GM21526 (cell line): ENCODE data around the gene RAB1A.

Source experiments
- ATAC-seq: cut with Tn5 transposase; IDR thresholded peaks from one replicate; pipeline ENCODE4 v1.9.1; 2021; ENCODE audit warnings: moderate library complexity; ENCODE audit not compliant: unreplicated experiment, low FRiP score

The RAB1A gene

DNA sequence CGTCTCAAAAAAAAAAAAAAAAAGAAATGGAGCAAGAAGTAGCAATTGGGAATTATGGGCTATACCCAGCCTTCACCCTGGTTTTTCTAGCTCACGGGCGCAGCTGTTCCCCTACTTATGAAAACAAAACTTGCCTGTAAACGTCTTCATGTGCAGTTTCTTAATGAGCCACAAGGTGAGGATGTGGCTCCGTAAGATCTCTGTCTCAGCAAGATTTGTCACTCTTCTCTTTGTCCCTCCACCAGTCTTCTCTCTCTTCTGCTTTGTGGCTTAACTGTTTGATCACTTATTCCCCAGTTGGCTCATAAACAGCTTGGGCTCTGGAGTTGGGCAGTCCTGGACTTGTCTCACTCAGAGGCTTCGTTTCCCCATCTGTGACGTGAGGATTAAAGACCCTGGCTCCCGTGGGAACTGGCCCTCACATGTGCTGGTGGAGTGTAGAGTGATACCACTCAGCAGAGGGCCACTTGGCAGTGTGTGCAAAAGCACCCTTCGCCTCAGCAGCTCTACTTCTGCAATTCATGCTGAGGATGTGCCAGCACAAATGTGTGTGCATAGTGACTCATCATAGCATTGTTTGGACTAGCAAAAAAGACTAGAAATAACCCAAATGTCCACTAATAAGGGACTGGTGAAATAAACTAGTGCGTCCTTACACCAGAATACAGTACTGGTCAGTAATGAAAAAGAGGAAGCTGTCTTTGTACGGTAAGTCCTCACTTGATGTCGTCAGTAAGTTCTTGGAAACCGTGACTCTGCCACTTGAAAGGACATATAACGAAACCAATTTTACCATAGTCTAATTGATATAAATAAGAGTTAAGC, 65.0 kb downstream of the RAB1A start:
- peak; percentile 76 for ATAC-seq

DNA sequence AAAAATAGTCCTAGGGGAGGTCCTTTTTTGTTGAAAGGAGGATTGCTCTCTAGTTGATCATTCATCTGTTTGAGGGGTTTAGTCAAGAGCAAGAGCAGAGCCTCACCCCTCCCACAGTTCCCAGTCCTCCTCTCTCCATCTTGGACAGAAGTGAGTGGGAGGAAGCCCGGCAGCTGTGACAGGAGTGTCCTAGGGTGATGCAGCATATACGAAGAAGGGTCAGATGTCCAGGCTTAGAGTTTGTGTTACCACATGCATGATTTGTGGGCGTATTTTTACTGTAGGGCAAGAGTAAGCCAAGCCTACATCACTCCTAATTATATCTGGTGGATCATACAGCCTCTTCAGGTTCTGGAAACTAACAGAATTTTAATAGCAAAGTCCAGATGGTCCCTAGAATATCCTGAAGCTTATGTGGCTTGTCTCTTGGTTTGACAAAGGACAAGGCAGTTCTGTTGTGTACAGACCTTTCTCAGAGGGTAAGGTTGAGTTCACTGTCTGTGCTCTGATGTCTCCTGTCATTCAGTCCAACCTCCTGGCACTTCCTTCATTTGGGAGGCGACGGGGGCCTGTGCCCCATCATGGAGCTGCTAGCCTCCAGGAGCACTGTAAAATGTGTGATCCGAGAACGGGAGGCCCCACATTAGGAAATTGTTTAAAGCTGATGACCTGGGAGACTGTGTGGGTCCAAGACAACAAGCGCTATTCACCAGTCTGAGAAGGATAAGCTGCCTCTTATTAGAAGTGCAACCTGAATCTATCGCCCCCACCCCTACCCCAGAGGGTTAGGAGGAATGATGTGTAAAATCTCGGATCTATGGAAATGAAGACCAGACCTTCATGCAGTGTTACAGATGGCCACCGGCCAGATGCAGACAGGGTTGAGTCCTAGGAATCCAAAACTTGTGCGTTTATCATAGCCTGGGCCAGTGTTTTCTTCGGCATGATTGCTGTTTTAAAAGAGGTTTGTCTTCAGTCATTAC, 66.8 kb downstream of the RAB1A start:
- no peak for ATAC-seq

DNA sequence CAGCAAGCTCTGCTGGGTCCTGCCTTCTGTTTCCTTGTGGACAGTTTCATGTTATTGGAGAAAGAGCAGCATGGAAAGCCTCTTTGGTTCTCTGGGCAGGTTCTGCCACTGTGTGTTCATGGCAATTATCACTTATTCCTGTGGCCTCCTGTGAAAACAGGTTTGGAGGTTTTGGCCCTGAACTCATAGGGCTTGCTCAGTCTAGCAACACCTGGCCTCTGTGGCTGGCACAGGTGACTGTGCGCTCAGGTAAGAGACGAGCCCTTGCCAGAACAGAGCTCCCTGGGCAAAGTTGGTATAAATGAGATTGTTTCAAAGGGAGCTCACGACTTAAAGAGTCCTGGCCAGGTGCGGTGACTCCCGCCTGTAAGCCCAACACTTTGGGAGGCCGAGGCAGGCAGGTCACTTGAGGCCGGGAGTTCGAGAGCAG, 68.0 kb downstream of the RAB1A start:
- no peak for ATAC-seq

GRCh38 chr2:65061146-65061909, 68.6 kb downstream of the RAB1A start:
- ATAC-seq = no peak

- ATAC-seq = no peak
Observed at GRCh38 chr2:65059071-65059470, 70.8 kb downstream of the RAB1A start.

DNA sequence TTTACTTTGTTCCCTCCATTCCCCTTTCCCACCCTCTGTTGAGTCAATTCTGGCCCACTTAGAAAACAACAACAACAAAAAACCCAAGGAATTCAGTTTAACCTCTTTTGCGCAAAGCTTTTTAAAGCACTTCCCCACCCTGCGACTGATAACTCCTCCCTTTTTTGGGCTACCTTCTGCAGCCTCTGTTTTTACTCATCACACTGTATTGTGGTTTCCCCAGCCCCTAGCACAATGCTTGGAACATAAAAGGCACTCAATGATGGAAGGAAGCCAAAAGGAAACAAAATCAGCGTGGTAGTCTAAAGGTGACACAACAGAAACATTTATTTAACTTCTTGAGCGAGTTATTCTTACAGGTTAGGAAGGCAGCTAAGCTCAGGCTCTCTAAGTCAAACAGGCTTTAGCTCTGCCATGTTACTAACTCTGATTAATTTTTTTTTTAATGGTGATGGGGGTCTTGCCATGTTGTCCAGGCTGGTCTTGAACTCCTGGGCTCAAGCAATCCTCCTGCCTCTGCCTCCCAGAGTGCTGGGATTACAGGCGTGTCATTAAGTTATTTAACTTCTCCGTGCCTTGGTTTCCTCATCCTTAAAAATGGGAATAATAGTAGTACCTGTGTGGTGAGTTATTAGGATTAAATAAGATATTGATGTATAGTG, 72.4 kb downstream of the RAB1A start:
- no peak for ATAC-seq

DNA sequence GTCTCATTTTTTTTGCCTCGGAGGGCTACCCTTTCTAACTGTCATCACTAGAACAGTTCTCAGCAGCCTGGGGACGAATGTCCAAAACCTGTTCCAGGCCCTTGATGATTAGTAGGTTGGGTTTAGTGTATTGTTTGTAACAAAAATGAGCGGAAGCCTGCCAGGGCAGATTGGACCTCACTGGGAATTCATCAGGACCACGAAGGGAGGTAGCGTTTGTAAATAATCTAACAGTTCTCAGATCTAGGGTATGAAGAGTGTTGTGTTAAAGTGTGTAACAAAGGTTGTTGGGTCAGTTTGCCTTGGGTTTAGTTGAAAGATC, 72.9 kb downstream of the RAB1A start:
- no peak for ATAC-seq

- ATAC-seq = peak; percentile 82
Observed at GRCh38 chr2:65056215-65057053, 73.5 kb downstream of the RAB1A start, which contains the start of gene CEP68. CEP68 (plus strand) TSS chr2:65056416; CDS start chr2:65069445, 13,029 bp downstream.

DNA sequence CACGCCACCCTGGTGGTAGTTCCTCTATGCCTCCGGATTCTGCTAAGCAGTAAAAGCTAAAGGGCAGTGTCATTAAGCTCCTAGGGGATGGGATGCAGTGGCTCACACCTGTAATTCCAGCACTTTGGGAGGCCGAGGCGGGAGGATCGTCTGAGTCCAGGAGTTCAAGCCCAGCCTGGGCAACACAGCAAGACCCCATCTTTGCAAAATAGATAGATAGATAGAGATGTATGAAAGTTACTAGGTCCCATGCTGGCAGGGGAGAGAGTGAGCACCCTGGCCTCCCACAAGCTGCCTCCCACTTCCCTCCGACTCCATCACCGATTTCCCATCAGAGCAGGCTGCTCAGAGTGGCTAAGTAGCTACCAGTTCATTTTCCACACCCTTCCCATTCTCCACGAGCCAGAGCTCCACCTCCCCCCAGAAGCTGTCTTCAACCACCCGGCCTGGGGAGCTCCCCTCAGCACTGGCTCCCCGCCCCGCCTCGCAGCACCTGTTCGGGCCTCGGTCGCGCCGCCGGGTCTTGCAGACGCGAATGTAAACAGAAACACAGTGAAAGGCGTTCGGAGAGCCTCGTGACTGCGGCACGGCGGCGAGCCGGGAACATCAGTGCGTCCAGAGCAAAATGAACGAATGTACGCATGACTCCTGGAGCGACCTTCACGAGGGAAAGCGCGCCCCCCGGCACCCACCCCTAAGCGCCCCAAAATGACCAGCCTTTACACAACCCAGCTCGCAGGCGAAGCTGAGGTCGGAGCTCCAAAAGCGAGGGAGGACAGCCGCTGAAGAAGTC, 74.3 kb downstream of the RAB1A start:
- ATAC-seq = peak; percentile 33

- ATAC-seq = no peak
Observed at GRCh38 chr2:65054749-65055421, 75.0 kb downstream of the RAB1A start.

- peak; percentile 49 for ATAC-seq
Observed at GRCh38 chr2:65053199-65053598, 76.7 kb downstream of the RAB1A start.

GRCh38 chr2:65050931-65051330, 79.0 kb downstream of the RAB1A start:
- no peak for ATAC-seq

DNA sequence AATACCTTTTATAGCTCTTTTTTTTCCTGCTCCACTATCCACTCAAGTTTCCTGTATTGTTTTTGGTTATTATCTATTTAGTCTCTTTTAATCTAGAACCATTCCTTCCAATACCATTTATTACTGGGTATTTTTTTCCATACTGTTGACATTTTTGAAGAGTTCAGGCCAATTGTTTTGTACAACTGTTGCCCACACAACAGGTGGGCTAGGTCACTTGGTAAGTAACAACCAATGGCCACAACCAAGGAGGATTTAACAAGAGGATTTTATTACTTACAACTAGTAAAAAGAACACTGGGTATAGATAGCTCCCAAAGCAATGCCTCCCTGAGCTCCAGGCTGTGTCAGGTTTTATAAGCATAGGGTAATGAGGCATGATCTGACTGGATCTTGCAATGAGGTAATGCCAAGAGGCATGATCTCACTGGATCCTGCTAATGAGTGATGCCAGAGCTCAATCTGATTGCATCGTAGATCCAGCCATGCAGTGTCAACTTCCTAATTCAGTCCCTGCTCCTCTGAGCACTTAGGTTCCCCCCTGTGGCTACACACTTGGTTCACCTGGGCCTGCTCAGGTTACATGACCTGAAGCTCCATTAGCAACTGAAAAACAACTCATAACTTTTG, 80.8 kb downstream of the RAB1A start:
- no peak for ATAC-seq

DNA sequence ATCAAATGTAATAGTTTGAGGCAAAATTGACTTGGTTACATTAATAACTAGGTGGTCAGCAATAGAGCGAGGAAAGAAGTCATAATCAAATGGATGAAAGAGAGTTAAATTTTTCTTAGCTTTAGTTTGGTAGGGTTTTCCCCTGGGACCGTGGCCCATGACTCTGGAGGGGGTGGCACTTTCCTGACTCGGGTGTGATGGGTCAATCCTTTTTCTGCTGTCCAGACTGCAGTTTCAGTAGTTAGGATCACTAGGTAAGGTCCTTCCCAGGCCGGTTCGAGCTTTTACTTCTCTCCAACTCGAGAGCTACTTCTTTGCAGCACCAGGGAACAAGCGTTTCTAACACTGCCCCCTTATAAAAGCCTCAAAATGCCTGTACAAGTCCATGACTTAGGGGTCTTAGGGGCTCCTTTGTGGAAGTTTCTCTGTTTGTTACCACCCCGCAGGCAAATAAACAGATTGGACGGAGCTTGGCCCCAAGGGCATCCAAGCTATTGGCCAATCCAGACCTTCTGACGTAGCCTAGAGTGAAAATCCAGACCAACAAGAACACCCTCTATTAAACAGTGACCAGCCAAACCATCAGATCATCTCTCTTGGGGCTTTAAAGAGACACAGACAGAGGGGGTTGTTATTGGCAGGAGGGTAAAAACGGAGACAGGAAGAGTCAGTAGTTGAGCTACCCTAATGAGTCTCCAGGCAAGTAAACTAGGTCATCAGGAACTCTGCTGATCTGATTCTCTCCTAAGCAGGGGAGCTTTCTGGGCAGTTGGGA, 83.1 kb downstream of the RAB1A start:
- no peak for ATAC-seq

- no peak for ATAC-seq
Observed at GRCh38 chr2:65045651-65046050, 84.3 kb downstream of the RAB1A start.

- no peak for ATAC-seq
Observed at GRCh38 chr2:65044097-65044735, 85.7 kb downstream of the RAB1A start.
